ENCODE measurements around the gene HBG2.

DNA sequence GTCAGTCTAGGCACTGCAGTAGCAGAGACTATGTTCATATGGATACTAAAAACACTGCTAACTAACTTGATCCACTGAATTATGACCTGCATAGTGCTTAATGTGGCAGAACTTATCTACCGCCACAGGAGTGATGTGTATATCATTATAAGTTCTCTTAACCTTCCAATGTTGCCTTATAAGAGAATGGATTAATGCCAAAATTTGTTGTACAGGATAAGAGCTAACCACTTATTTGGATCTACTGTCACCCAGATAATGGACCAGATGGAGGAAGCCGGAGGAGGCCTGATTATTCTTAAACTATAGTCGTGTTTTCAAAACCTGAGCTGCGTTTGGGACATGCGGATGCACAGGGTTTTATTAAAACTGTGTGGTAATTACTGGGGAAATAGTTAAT lies 49.0 kb upstream of the HBG2 start:
- TF ChIP-seq, protein P1, sequence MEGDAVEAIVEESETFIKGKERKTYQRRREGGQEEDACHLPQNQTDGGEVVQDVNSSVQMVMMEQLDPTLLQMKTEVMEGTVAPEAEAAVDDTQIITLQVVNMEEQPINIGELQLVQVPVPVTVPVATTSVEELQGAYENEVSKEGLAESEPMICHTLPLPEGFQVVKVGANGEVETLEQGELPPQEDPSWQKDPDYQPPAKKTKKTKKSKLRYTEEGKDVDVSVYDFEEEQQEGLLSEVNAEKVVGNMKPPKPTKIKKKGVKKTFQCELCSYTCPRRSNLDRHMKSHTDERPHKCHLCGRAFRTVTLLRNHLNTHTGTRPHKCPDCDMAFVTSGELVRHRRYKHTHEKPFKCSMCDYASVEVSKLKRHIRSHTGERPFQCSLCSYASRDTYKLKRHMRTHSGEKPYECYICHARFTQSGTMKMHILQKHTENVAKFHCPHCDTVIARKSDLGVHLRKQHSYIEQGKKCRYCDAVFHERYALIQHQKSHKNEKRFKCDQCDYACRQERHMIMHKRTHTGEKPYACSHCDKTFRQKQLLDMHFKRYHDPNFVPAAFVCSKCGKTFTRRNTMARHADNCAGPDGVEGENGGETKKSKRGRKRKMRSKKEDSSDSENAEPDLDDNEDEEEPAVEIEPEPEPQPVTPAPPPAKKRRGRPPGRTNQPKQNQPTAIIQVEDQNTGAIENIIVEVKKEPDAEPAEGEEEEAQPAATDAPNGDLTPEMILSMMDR (IDR thresholded peaks at IDR 0.05 in 8 of 11, conservative IDR thresholded peaks at IDR 0.05 in 3 of 11) = no peak
- no peak for TF ChIP-seq POLR2A (IDR thresholded peaks at IDR 0.05)

Data from spleen (tissue), 7 donors.